ENCODE results near the gene IGSF21. TPM values are rescaled to one million over a fixed set of nuclear protein-coding genes. Genes with fewer than 3 reads are reported as not detected.

The IGSF21 gene
- total and polyA plus RNA-seq, 2 donors (not counting 1 experiment from before 2014, with no cell fraction given): not detected

DNA sequence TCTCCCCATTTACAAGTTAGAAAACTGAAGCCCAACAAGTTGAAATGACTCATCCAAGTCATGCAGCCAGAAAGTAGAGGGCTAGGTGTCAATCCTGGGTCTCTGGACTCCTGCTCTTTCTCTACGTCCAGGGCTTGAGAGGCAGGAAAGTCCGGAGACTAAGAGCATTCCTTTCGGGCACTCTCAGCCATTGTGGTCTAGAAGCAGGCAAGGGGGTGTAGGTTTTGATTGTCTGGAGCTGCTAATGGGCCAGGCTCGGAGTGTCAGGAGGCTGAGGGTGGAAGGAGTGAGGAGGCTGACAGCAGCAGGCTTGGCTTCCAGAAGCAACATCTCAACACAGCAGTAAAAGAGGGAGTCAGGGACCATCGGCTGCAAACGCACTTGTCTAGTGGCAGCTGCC is 265.6 kb downstream of the IGSF21 start:
- no peak overlapping the region for H3K4me2 ChIP-seq (replicated peaks; ENCODE audit: low read depth, low read length, poor library complexity, severe bottlenecking)
- H3K9ac ChIP-seq (ENCODE audit: low read length): no peak overlapping the region
- no peak overlapping the region for H2AFZ ChIP-seq (ENCODE audit: insufficient read depth, low read depth, low read length, poor library complexity, severe bottlenecking)
- H4K20me1 ChIP-seq (ENCODE audit: control insufficient read depth, insufficient read depth, low read length, poor library complexity, severe bottlenecking): no peaks in the 10 kb centered on the region
- no peaks in the 10 kb centered on the region for H3K4me1 ChIP-seq (ENCODE audit: control insufficient read depth in 2 of 2, insufficient read depth in 2 of 2, low read length in 2 of 2)
- ChIA-PET CTCF (no interaction called here), POLR2A (no interaction called here)
- Mint-ChIP-seq H3K4me3 (no peak overlapping the region), H3K4me1 (no peaks in the 10 kb centered on the region), H3K9me3 (ENCODE audit: insufficient read depth) (peaks cover 4% of the 10 kb centered on the region), H3K27me3 (peaks cover 19% of the 10 kb centered on the region), H3K27ac (no peak overlapping the region)
- ATAC-seq (ENCODE audit: low read depth) (no peak), DNase-seq (no peak)
- H3K79me2 ChIP-seq (ENCODE audit: control insufficient read depth, insufficient read depth, low read length): no peaks in the 10 kb centered on the region
- TF ChIP-seq, protein P1, sequence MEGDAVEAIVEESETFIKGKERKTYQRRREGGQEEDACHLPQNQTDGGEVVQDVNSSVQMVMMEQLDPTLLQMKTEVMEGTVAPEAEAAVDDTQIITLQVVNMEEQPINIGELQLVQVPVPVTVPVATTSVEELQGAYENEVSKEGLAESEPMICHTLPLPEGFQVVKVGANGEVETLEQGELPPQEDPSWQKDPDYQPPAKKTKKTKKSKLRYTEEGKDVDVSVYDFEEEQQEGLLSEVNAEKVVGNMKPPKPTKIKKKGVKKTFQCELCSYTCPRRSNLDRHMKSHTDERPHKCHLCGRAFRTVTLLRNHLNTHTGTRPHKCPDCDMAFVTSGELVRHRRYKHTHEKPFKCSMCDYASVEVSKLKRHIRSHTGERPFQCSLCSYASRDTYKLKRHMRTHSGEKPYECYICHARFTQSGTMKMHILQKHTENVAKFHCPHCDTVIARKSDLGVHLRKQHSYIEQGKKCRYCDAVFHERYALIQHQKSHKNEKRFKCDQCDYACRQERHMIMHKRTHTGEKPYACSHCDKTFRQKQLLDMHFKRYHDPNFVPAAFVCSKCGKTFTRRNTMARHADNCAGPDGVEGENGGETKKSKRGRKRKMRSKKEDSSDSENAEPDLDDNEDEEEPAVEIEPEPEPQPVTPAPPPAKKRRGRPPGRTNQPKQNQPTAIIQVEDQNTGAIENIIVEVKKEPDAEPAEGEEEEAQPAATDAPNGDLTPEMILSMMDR (IDR thresholded peaks at IDR 0.05): no peak
- no peak for TF ChIP-seq EZH2 (IDR thresholded peaks at IDR 0.05; ENCODE audit: borderline replicate concordance, insufficient read depth, low read depth, low read length, poor library complexity, severe bottlenecking)
- intact Hi-C loops (cut with micrococcal nuclease): no loop called here
- no peak overlapping the region for H3K4me3 ChIP-seq (ENCODE audit: control extremely low read depth in 1 of 5, extremely low read depth in 1 of 5, insufficient read depth in 1 of 5, low read depth in 2 of 5, low read length in 4 of 5)
- no peak overlapping the region for H3K27ac ChIP-seq (ENCODE audit: low read length in 2 of 2)
- WGBS (ENCODE audit: insufficient coverage): 74% methylated on average over 4 of the region's 6 CpGs
- peaks cover 0 to 22% (median 0%) of the 10 kb centered on the region in 3 donors for H3K9me3 ChIP-seq (ENCODE audit: control extremely low read depth in 1 of 3, control insufficient read depth in 2 of 3, insufficient read depth in 1 of 3, low read length in 2 of 3)
- H3K36me3 ChIP-seq (replicated peaks in 1 of 2; ENCODE audit: control extremely low read depth in 1 of 2, control insufficient read depth in 1 of 2, extremely low read depth in 1 of 2, insufficient read depth in 2 of 2, low read length in 1 of 2): no peaks in the 10 kb centered on the region
- H3K27me3 ChIP-seq (replicated peaks in 1 of 4; ENCODE audit: control extremely low read depth in 1 of 4, control insufficient read depth in 3 of 4, insufficient read depth in 4 of 4, low read length in 3 of 4): no peaks in the 10 kb centered on the region

DNA sequence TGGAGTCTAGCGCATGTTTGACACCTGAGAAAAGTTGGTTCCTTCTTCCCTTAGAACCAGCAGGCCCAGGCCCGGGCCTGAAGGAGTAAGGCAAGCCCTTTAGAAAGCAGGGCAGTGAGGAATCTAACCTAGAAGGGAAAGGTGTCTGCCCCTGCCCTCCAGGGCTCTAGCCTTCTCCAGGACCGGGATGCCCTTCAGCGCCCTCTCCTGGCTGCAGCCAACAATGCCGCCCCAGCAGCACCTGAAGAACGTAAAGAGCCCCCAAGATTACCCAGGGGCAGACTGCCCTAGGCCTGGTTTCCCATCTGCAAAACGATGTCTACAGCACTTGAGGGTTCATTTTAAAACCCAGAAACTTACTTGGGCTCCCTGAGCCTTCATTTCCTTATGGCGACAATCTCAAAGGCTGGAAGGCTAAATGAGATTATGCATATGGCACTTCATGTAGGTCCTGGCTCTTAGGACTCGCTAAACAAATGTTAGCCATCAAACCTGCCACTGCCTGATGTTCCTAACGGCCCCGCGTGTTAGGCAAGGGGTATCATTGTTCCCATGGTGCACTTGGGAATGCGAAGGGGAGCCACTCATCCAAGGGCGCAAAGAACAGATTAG is 266.4 kb downstream of the IGSF21 start:
- peaks cover 4% of the 10 kb centered on the region for H3K9me3 Mint-ChIP-seq (ENCODE audit: insufficient read depth)
- ATAC-seq (ENCODE audit: low read depth) (no peak), DNase-seq (no peak)
- no peaks in the 10 kb centered on the region for H3K36me3 ChIP-seq (replicated peaks in 1 of 2; ENCODE audit: control extremely low read depth in 1 of 2, control insufficient read depth in 1 of 2, extremely low read depth in 1 of 2, insufficient read depth in 2 of 2, low read length in 1 of 2)
- WGBS (ENCODE audit: insufficient coverage): 46% methylated on average over 14 of the region's 14 CpGs
- intact Hi-C loops (cut with micrococcal nuclease): no loop called here
- peaks cover 19% of the 10 kb centered on the region for H3K27me3 Mint-ChIP-seq
- no peak overlapping the region for H2AFZ ChIP-seq (ENCODE audit: insufficient read depth, low read depth, low read length, poor library complexity, severe bottlenecking)
- TF ChIP-seq EZH2 (IDR thresholded peaks at IDR 0.05; ENCODE audit: borderline replicate concordance, insufficient read depth, low read depth, low read length, poor library complexity, severe bottlenecking): no peak
- TF ChIP-seq, protein P1 (IDR thresholded peaks at IDR 0.05): no peak
- no peaks in the 10 kb centered on the region for H4K20me1 ChIP-seq (ENCODE audit: control insufficient read depth, insufficient read depth, low read length, poor library complexity, severe bottlenecking)
- no peak overlapping the region for H3K27ac ChIP-seq (ENCODE audit: low read length in 2 of 2)
- no peaks in the 10 kb centered on the region for H3K27me3 ChIP-seq (replicated peaks in 1 of 4; ENCODE audit: control extremely low read depth in 1 of 4, control insufficient read depth in 3 of 4, insufficient read depth in 4 of 4, low read length in 3 of 4)
- no peak overlapping the region for H3K4me3 ChIP-seq (ENCODE audit: control extremely low read depth in 1 of 5, extremely low read depth in 1 of 5, insufficient read depth in 1 of 5, low read depth in 2 of 5, low read length in 4 of 5)
- H3K9ac ChIP-seq (ENCODE audit: low read length): no peak overlapping the region
- peaks cover 0 to 27% (median 0%) of the 10 kb centered on the region in 3 donors for H3K9me3 ChIP-seq (ENCODE audit: control extremely low read depth in 1 of 3, control insufficient read depth in 2 of 3, insufficient read depth in 1 of 3, low read length in 2 of 3)
- ChIA-PET CTCF (no interaction called here), POLR2A (no interaction called here)
- no peaks in the 10 kb centered on the region for H3K4me1 ChIP-seq (ENCODE audit: control insufficient read depth in 2 of 2, insufficient read depth in 2 of 2, low read length in 2 of 2)
- no peaks in the 10 kb centered on the region for H3K4me1 Mint-ChIP-seq
- no peak overlapping the region for H3K4me2 ChIP-seq (replicated peaks; ENCODE audit: low read depth, low read length, poor library complexity, severe bottlenecking)
- H3K79me2 ChIP-seq (ENCODE audit: control insufficient read depth, insufficient read depth, low read length): no peaks in the 10 kb centered on the region
- no peak overlapping the region for H3K4me3 Mint-ChIP-seq
- no peak overlapping the region for H3K27ac Mint-ChIP-seq
